ENCODE data around the gene STOML3. TPM values are rescaled to one million over a fixed set of nuclear protein-coding genes. Genes with fewer than 3 reads are reported as not detected.

The STOML3 gene
- total RNA-seq, 1 experiment from 2014 or later, result not detected

GRCh38 chr13:38944219-38944618 is 46.4 kb downstream of the STOML3 start:
- intact Hi-C loops (cut with micrococcal nuclease; ENCODE audit: unreplicated experiment) (no loop called here), in situ Hi-C loops (cut with HindIII; ENCODE audit: low pct_unique_long_range_greater_than_20kb, low sequenced_read_pairs) (no loop called here)
- DNase-seq (ENCODE audit: low read depth, low spot score), result no peak
- ChIA-PET CTCF (no interaction called here), POLR2A (no interaction called here)
- no peak for ATAC-seq
- Histone ChIP-seq H3K27ac (ENCODE audit: low read length) (no peak overlapping the region), H3K4me3 (ENCODE audit: low read depth in 2 of 2, low read length in 2 of 2) (no peak overlapping the region), H3K9me3 (ENCODE audit: control insufficient read depth, insufficient read depth, low read depth, low read length) (no peaks in the 10 kb centered on the region), H3K36me3 (ENCODE audit: control insufficient read depth, insufficient read depth, low read length) (no peaks in the 10 kb centered on the region), H3K27me3 (ENCODE audit: control insufficient read depth, insufficient read depth, low read length) (no peaks in the 10 kb centered on the region), H3K4me1 (ENCODE audit: control insufficient read depth, insufficient read depth, low read length) (no peaks in the 10 kb centered on the region)
- BruUV-seq (replicated peaks), result no TSS peak
- TF ChIP-seq SIN3A (IDR thresholded peaks at IDR 0.05; ENCODE audit: borderline replicate concordance, insufficient read depth, low read depth, low read length), result no peak
- TF ChIP-seq CTCF (IDR thresholded peaks at IDR 0.05), result no peak
- no peak for TF ChIP-seq REST (IDR thresholded peaks at IDR 0.05; ENCODE audit: insufficient read depth in 1 of 2, low read depth in 2 of 2, low read length in 1 of 2)
- TF ChIP-seq POLR2AphosphoS5 (IDR thresholded peaks at IDR 0.05; ENCODE audit: low read depth, low read length), result no peak

- Histone ChIP-seq H3K27ac (ENCODE audit: low read length) (no peak overlapping the region), H3K9me3 (ENCODE audit: control insufficient read depth, insufficient read depth, low read depth, low read length) (no peaks in the 10 kb centered on the region), H3K36me3 (ENCODE audit: control insufficient read depth, insufficient read depth, low read length) (no peaks in the 10 kb centered on the region), H3K4me3 (ENCODE audit: low read depth in 2 of 2, low read length in 2 of 2) (no peak overlapping the region), H3K4me1 (ENCODE audit: control insufficient read depth, insufficient read depth, low read length) (no peaks in the 10 kb centered on the region), H3K27me3 (ENCODE audit: control insufficient read depth, insufficient read depth, low read length) (no peaks in the 10 kb centered on the region)
- no peak for DNase-seq (ENCODE audit: low read depth, low spot score)
- BruUV-seq (replicated peaks), result no TSS peak
- POLR2A ChIA-PET, result no interaction called here
- intact Hi-C loops (cut with micrococcal nuclease; ENCODE audit: unreplicated experiment), result no loop called here
- in situ Hi-C loops (cut with HindIII; ENCODE audit: low pct_unique_long_range_greater_than_20kb, low sequenced_read_pairs), result no loop called here
- ATAC-seq, result no peak
- CTCF ChIA-PET, result no interaction called here
- no peak for TF ChIP-seq CTCF (IDR thresholded peaks at IDR 0.05)
- TF ChIP-seq SIN3A (IDR thresholded peaks at IDR 0.05; ENCODE audit: borderline replicate concordance, insufficient read depth, low read depth, low read length), result no peak
- TF ChIP-seq TCF7L2 (IDR thresholded peaks at IDR 0.05; ENCODE audit: low read depth, low read length), result no peak
- TF ChIP-seq REST (IDR thresholded peaks at IDR 0.05; ENCODE audit: insufficient read depth in 1 of 2, low read depth in 2 of 2, low read length in 1 of 2), result no peak
- TF ChIP-seq POLR2AphosphoS5 (IDR thresholded peaks at IDR 0.05; ENCODE audit: low read depth, low read length), result no peak
Measured at GRCh38 chr13:38943231-38943630, 47.4 kb downstream of the STOML3 start.
